B cell (primary cell): ENCODE data around the gene ICAM1. TPM values are rescaled to one million over a fixed set of nuclear protein-coding genes. Genes with fewer than 3 reads are reported as not detected.

ENCODE experiments used
- ATAC-seq: fragments of 200-7000 bp; cut with Tn5 transposase; one replicate; pipeline ENCODE4 v1.10.0; 2021; ENCODE audit warnings: low read depth, mild to moderate bottlenecking, moderate number of reproducible peaks, moderate library complexity
- CTCF ChIA-PET: fragments of 350-600 bp; sonication (Branson Sonifier 250); formaldehyde crosslinking; loops from one replicate; lab custom pipeline; 2021; ENCODE audit warnings: antibody characterized with exemption, inconsistent platforms; lab: Charles Lee
- POLR2A ChIA-PET: fragments of 350-600 bp; sonication (Branson Sonifier 250); formaldehyde crosslinking; loops from one replicate; lab custom pipeline; 2021; ENCODE audit warnings: antibody characterized with exemption; lab: Charles Lee
- DNase-seq: peaks from one replicate; pipeline ENCODE4 v3.0.0; 2013
- H2AFZ ChIP-seq: 2 replicates; pipeline ENCODE4 v1.6.1; 2012; ENCODE audit warnings: mild to moderate bottlenecking, low read depth, low read length; ENCODE audit not compliant: insufficient read depth, poor library complexity, severe bottlenecking
- H3K27ac ChIP-seq, 2 donors: 1 replicate in 1 of 2; 2 replicates in 1 of 2; pipeline ENCODE4 v1.5.1; 2012 to 2013; ENCODE audit warnings: low read length in 2 of 2, mild to moderate bottlenecking in 2 of 2, moderate library complexity in 1 of 2
- H3K27me3 ChIP-seq, 4 experiments: fragments of 200-600 bp in 1 of 4; sonication (generic) in 1 of 4; replicated peaks in 1 of 4; 1 replicate in 2 of 4; 2 replicates in 2 of 4; pipeline versions ENCODE4 v1.6.1 to v1.7.0; 2013 to 2016; ENCODE audit warnings: low read length in 3 of 4, mild to moderate bottlenecking in 2 of 4, mixed read lengths in 1 of 4, moderate library complexity in 1 of 4; ENCODE audit not compliant: insufficient read depth in 4 of 4, control insufficient read depth in 3 of 4; ENCODE audit errors: control extremely low read depth in 1 of 4
- H3K36me3 ChIP-seq, 2 experiments: replicated peaks in 1 of 2; 1 replicate in 1 of 2; 2 replicates in 1 of 2; pipeline versions ENCODE4 v1.6.1 to v1.7.1; 2013; ENCODE audit warnings: low read length in 1 of 2; ENCODE audit not compliant: insufficient read depth in 2 of 2, control insufficient read depth in 1 of 2; ENCODE audit errors: control extremely low read depth in 1 of 2, extremely low read depth in 1 of 2
- H3K4me1 ChIP-seq, 2 donors: fragments of 200-600 bp in 1 of 2; sonication (generic) in 1 of 2; 1 replicate in 1 of 2; 2 replicates in 1 of 2; pipeline versions ENCODE4 v1.5.1 to v1.6.1; 2013 to 2017; ENCODE audit warnings: low read length in 2 of 2; ENCODE audit not compliant: control insufficient read depth in 2 of 2, insufficient read depth in 2 of 2
- H3K4me2 ChIP-seq: replicated peaks from 2 replicates; pipeline ENCODE3; 2012; ENCODE audit warnings: mild to moderate bottlenecking, low read depth, low read length; ENCODE audit not compliant: poor library complexity, severe bottlenecking
- H3K4me3 ChIP-seq, 5 experiments: fragments of 200-600 bp in 1 of 5; sonication (generic) in 1 of 5; 1 replicate in 3 of 5; 2 replicates in 2 of 5; pipeline versions ENCODE4 v1.5.1 to v1.7.0; 2011 to 2016; ENCODE audit warnings: low read length in 4 of 5, mild to moderate bottlenecking in 4 of 5, low read depth in 2 of 5, control low read depth in 1 of 5, moderate library complexity in 1 of 5; ENCODE audit not compliant: insufficient read depth in 1 of 5; ENCODE audit errors: control extremely low read depth in 1 of 5, extremely low read depth in 1 of 5
- H3K79me2 ChIP-seq: fragments of 200-600 bp; sonication (generic); one replicate; pipeline ENCODE4 v1.6.0; 2016; ENCODE audit warnings: low read length; ENCODE audit not compliant: control insufficient read depth, insufficient read depth
- H3K9ac ChIP-seq: fragments of 200-600 bp; sonication (generic); 2 replicates; pipeline ENCODE4 v1.6.1; 2017; ENCODE audit warnings: mild to moderate bottlenecking, low read length, moderate library complexity
- H3K9me3 ChIP-seq, 3 donors: one replicate each; pipeline versions ENCODE4 v1.6.1 to v1.7.1; 2013; ENCODE audit warnings: low read length in 2 of 3; ENCODE audit not compliant: control insufficient read depth in 2 of 3, insufficient read depth in 1 of 3; ENCODE audit errors: control extremely low read depth in 1 of 3
- H4K20me1 ChIP-seq: 2 replicates; pipeline ENCODE4 v1.6.0; 2012; ENCODE audit warnings: mild to moderate bottlenecking, low read length; ENCODE audit not compliant: insufficient read depth, control insufficient read depth, poor library complexity, severe bottlenecking
- H3K27ac Mint-ChIP-seq: one replicate; pipeline ENCODE4 v1.8.0; 2021; ENCODE audit warnings: mixed read lengths
- H3K27me3 Mint-ChIP-seq: one replicate; pipeline ENCODE4 v1.8.0; 2021; ENCODE audit warnings: mixed read lengths
- H3K4me1 Mint-ChIP-seq: one replicate; pipeline ENCODE4 v1.8.0; 2021; ENCODE audit warnings: mixed read lengths
- H3K4me3 Mint-ChIP-seq: one replicate; pipeline ENCODE4 v1.8.0; 2021; ENCODE audit warnings: mixed read lengths
- H3K9me3 Mint-ChIP-seq: one replicate; pipeline ENCODE4 v1.8.0; 2022; ENCODE audit warnings: mixed read lengths; ENCODE audit not compliant: insufficient read depth
- CTCF ChIP-seq: fragments of 200-600 bp; IDR thresholded peaks from one replicate; pipeline ENCODE4 v1.8.0; 2022; ENCODE audit warnings: antibody characterized with exemption, mild to moderate bottlenecking
- EZH2 ChIP-seq: IDR thresholded peaks from 2 replicates; pipeline ENCODE4 v1.6.1; 2012; ENCODE audit warnings: borderline replicate concordance, low read depth, mild to moderate bottlenecking, moderate library complexity, low read length; ENCODE audit not compliant: insufficient read depth, poor library complexity, severe bottlenecking
- WGBS: methylation state at CpG from one replicate; pipeline ENCODE4 v1.1.5; 2013; ENCODE audit warnings: missing lambda C conversion rate; ENCODE audit not compliant: insufficient coverage; 5-methylcytosine and 5-hydroxymethylcytosine counted together
- intact Hi-C: fragments of 100-400 bp; cut with micrococcal nuclease; formaldehyde crosslinking; loops from one replicate; pipeline ENCODE4 v1.10.0; 2022
- polyA plus RNA-seq: library from polyadenylated mRNA; depleted of rRNA; stranded (reverse); fragments of >200 nt; gene quantifications from 2 replicates; pipeline ENCODE4 v1.2.3, GENCODE V29; 2012
- small RNA-seq: library from RNA; depleted of rRNA; stranded (forward); fragments of <200 nt; gene quantifications from one replicate; pipeline ENCODE3, GENCODE V24; 2012; ENCODE audit warnings: low replicate concordance, low read depth; ENCODE audit not compliant: insufficient read length
- total RNA-seq, 2 donors: library from RNA; stranded (reverse); fragments of 120-200 nt in 1 of 2; gene quantifications; 1 replicate in 1 of 2; 2 replicates in 1 of 2; pipeline versions ENCODE4 v1.2.3 to v1.2.4, GENCODE V29; 2013 to 2022

The ICAM1 gene
- total and polyA plus RNA-seq, 2 donors (not counting 1 experiment from before 2014, with no cell fraction given), result 7.3 to 11.9 TPM

GRCh38 chr19:10335352-10335985 lies 64.5 kb downstream of the ICAM1 start:
- no peak overlapping the region for H3K4me2 ChIP-seq
- intact Hi-C loops, result no loop called here
- H3K36me3 ChIP-seq, result peaks cover 0 to 26% of the 10 kb centered on the region in 2 experiments
- DNase-seq (peak; percentile 6), ATAC-seq (no peak)
- H3K9ac ChIP-seq, result no peak overlapping the region
- H3K4me1 Mint-ChIP-seq, result peaks cover 39% of the 10 kb centered on the region
- H3K4me1 ChIP-seq, result peaks cover 27 to 43% of the 10 kb centered on the region in 2 donors
- no peaks in the 10 kb centered on the region for H3K27me3 Mint-ChIP-seq
- H2AFZ ChIP-seq, result no peak overlapping the region
- H3K9me3 Mint-ChIP-seq, result no peaks in the 10 kb centered on the region
- no peaks in the 10 kb centered on the region for H3K27me3 ChIP-seq
- H3K4me3 Mint-ChIP-seq, result no peak overlapping the region
- H4K20me1 ChIP-seq, result peaks cover 43% of the 10 kb centered on the region
- no peak overlapping the region for H3K27ac ChIP-seq
- H3K27ac Mint-ChIP-seq, result no peak overlapping the region
- ChIA-PET POLR2A (no interaction called here), CTCF (interaction anchor here (4.3 kb wide), 1 partner anchor 65 kb away, joined by 14 read pairs; the partner anchor contains the start of gene ICAM1)
- peaks cover 0 to 15% (median 0%) of the 10 kb centered on the region in 3 donors for H3K9me3 ChIP-seq
- H3K79me2 ChIP-seq, result peaks cover 90% of the 10 kb centered on the region
- WGBS, result 97% methylated on average over 26 of the region's 26 CpGs
- no peak overlapping the region for H3K4me3 ChIP-seq
- TF ChIP-seq CTCF (no peak), EZH2 (no peak)

Small RNA genes lying within 50 kb of the gene (small RNA-seq; reads per million reads assigned to genes)
- not detected for gene AC011511.1
- not detected for gene AC011511.4
- not detected for gene MIR4322

Other genes with a start within 250 kb of the ICAM1 start
- gene SHFL, start 184.8 kb upstream of the ICAM1 start, total RNA-seq, result 95.8 and 109 TPM in 2 replicates
- gene SHFL, start 184.8 kb upstream of the ICAM1 start, polyA plus RNA-seq, result 176 and 205 TPM in 2 replicates
- gene ANGPTL6, start 168.4 kb upstream of the ICAM1 start, total RNA-seq, result 18.1 and 20.3 TPM in 2 replicates
- 13.2 and 23.5 TPM in 2 replicates for gene ANGPTL6, start 168.4 kb upstream of the ICAM1 start, polyA plus RNA-seq
- gene PPAN, start 164.8 kb upstream of the ICAM1 start, total RNA-seq, result 80.5 and 88.0 TPM in 2 replicates
- gene PPAN, start 164.8 kb upstream of the ICAM1 start, polyA plus RNA-seq, result 42.2 and 51.0 TPM in 2 replicates
- gene P2RY11, start 159.4 kb upstream of the ICAM1 start, total RNA-seq, result 27.1 and 28.3 TPM in 2 replicates
- 25.8 and 29.7 TPM in 2 replicates for gene P2RY11, start 159.4 kb upstream of the ICAM1 start, polyA plus RNA-seq
- gene EIF3G, start 151.2 kb upstream of the ICAM1 start, total RNA-seq, result 261 and 270 TPM in 2 replicates
- gene EIF3G, start 151.2 kb upstream of the ICAM1 start, polyA plus RNA-seq, result 295 and 308 TPM in 2 replicates
- gene DNMT1, start 76.2 kb upstream of the ICAM1 start, total RNA-seq, result 108 and 119 TPM in 2 replicates
- 53.0 and 60.2 TPM in 2 replicates for gene DNMT1, start 76.2 kb upstream of the ICAM1 start, polyA plus RNA-seq
- gene S1PR2, start 39.8 kb upstream of the ICAM1 start, total RNA-seq, result 3.6 and 4.4 TPM in 2 replicates
- 1.8 and 8.9 TPM in 2 replicates for gene S1PR2, start 39.8 kb upstream of the ICAM1 start, polyA plus RNA-seq
- 39.8 and 40.1 TPM in 2 replicates for gene MRPL4, start 18.9 kb upstream of the ICAM1 start, total RNA-seq
- 67.8 and 81.1 TPM in 2 replicates for gene MRPL4, start 18.9 kb upstream of the ICAM1 start, polyA plus RNA-seq
- gene ICAM4, start 15.8 kb downstream of the ICAM1 start, total RNA-seq, result 0.44 and 0.51 TPM in 2 replicates
- gene ICAM4, start 15.8 kb downstream of the ICAM1 start, polyA plus RNA-seq, result 0.71 and 0.78 TPM in 2 replicates
- 0.34 and 0.54 TPM in 2 replicates for gene ICAM5, start 18.8 kb downstream of the ICAM1 start, total RNA-seq
- gene ICAM5, start 18.8 kb downstream of the ICAM1 start, polyA plus RNA-seq, result 0.14 TPM in 1 of 2 replicates, not detected in the other
- gene ZGLP1, start 38.7 kb downstream of the ICAM1 start, total RNA-seq, result 6.4 and 7.4 TPM in 2 replicates
- 3.3 and 8.0 TPM in 2 replicates for gene ZGLP1, start 38.7 kb downstream of the ICAM1 start, polyA plus RNA-seq
- gene FDX2, start 44.9 kb downstream of the ICAM1 start, total RNA-seq, result 13.6 and 13.9 TPM in 2 replicates
- 13.8 and 21.5 TPM in 2 replicates for gene FDX2, start 44.9 kb downstream of the ICAM1 start, polyA plus RNA-seq
- 54.6 and 62.7 TPM in 2 replicates for gene RAVER1, start 62.4 kb downstream of the ICAM1 start, total RNA-seq
- 21.0 and 27.3 TPM in 2 replicates for gene RAVER1, start 62.4 kb downstream of the ICAM1 start, polyA plus RNA-seq
- 110 and 119 TPM in 2 replicates for gene ICAM3, start 68.5 kb downstream of the ICAM1 start, total RNA-seq
- 154 and 223 TPM in 2 replicates for gene ICAM3, start 68.5 kb downstream of the ICAM1 start, polyA plus RNA-seq
- gene TYK2, start 109.5 kb downstream of the ICAM1 start, total RNA-seq, result 337 and 347 TPM in 2 replicates
- gene TYK2, start 109.5 kb downstream of the ICAM1 start, polyA plus RNA-seq, result 293 and 343 TPM in 2 replicates
- 178 and 193 TPM in 2 replicates for gene CDC37, start 132.4 kb downstream of the ICAM1 start, total RNA-seq
- gene CDC37, start 132.4 kb downstream of the ICAM1 start, polyA plus RNA-seq, result 408 and 599 TPM in 2 replicates
- gene PDE4A, start 149.4 kb downstream of the ICAM1 start, total RNA-seq, result 10.8 and 10.9 TPM in 2 replicates
- gene PDE4A, start 149.4 kb downstream of the ICAM1 start, polyA plus RNA-seq, result 0.95 and 1.5 TPM in 2 replicates
- 27.0 TPM in 2 replicates for gene KEAP1, start 232.2 kb downstream of the ICAM1 start, total RNA-seq
- gene KEAP1, start 232.2 kb downstream of the ICAM1 start, polyA plus RNA-seq, result 9.3 and 17.7 TPM in 2 replicates
- gene S1PR5, start 246.3 kb downstream of the ICAM1 start, total RNA-seq, result 0.17 and 0.67 TPM in 2 replicates
- 0.27 and 0.55 TPM in 2 replicates for gene S1PR5, start 246.3 kb downstream of the ICAM1 start, polyA plus RNA-seq